22Rv1 (cell line): ENCODE data around the gene ANO7.

Experiments used
- H3K27ac ChIP-seq: fragments of 450-650 bp; 2 replicates; pipeline ENCODE4 v1.5.1; 2017
- ZFX ChIP-seq: fragments of 450-650 bp; IDR thresholded peaks from 2 replicates; pipeline ENCODE4 v1.6.1; 2017; ENCODE audit warnings: antibody characterized with exemption, borderline replicate concordance
- TF ChIP-seq, protein P1 (sequence below): fragments of 450-650 bp; IDR thresholded peaks from 2 replicates; pipeline ENCODE4 v1.5.1; 2017; ENCODE audit warnings: mild to moderate bottlenecking

ANO7 gene

DNA sequence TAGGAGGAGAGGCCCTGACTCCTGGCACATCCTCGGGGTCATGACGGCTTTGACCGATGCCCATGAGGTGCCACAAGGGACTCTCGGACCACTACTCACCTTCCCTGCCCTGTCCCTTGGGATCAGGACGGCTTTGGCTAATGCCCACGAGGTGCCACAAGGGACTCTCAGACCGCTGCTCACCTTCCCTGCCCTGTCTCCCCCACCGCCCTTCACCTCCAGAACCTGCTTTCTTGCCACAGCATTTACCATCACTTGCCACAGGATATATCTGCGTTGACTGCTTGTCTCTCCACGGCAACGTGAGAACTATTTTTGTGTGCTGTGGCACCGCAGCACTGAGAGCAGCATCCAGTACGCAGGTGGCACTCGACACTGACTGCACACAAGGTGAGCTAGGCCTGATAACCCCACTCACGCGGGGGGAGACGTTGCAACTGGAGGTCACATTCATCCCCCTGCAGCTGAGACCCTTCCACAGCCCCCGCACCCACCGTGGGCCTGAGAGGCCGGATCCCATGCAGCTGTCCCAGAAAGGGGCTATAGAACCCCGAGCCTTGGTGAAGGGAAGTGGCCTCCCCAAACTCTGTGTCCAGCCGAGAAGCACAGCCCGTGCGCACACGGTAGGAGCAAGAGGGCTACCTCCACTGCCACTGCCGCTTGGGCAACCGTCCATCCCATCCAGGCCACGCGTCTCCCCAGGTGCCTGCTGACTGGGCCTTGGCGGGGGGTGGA lies 47.5 kb downstream of the ANO7 start:
- TF ChIP-seq, protein P1, sequence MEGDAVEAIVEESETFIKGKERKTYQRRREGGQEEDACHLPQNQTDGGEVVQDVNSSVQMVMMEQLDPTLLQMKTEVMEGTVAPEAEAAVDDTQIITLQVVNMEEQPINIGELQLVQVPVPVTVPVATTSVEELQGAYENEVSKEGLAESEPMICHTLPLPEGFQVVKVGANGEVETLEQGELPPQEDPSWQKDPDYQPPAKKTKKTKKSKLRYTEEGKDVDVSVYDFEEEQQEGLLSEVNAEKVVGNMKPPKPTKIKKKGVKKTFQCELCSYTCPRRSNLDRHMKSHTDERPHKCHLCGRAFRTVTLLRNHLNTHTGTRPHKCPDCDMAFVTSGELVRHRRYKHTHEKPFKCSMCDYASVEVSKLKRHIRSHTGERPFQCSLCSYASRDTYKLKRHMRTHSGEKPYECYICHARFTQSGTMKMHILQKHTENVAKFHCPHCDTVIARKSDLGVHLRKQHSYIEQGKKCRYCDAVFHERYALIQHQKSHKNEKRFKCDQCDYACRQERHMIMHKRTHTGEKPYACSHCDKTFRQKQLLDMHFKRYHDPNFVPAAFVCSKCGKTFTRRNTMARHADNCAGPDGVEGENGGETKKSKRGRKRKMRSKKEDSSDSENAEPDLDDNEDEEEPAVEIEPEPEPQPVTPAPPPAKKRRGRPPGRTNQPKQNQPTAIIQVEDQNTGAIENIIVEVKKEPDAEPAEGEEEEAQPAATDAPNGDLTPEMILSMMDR: no peak
- no peak for TF ChIP-seq ZFX

DNA sequence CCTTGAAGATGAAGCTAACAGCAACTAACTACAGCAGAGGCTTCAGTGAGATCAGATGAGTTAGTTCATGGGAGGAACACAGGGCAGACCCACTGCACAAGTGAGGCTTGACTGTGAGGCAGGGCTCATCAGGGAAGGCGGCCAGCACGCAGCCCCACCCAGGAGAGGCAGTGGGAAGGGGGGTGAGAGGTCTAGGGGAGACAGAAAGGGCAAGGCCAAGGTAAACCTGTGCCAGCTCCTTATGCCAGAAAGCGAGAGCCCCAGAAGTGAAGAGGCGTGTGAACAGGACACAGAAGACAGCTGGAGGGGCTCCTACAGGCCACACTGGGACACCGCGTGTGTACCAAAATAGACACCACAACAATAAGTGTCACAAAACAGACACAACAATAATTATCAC lies 48.6 kb downstream of the ANO7 start:
- TF ChIP-seq, protein P1: no peak
- no peak for TF ChIP-seq ZFX
- no peak overlapping the region for H3K27ac ChIP-seq

More for the DNA sequence above, 47.5 kb downstream of the ANO7 start:
- H3K27ac ChIP-seq: no peak overlapping the region

DNA sequence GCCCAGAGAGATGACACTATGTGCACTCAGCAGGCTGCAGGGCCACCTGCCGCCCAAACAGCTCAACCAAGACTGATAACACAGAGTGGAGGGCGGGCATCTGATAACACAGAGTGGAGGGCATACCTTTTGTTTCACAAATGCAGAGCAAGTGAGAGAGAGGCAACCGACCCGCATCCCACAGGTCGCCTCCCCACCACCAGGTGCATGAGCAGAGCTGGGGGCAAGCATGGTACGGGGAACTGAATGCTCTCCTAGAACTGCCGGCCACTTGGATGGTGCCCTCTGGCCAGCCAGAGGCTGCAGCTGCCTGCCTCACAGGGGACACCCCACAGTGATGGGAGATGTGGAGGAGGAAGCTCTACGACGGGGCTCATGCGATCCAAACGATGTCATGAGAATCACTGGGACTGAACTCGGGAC lies 49.5 kb downstream of the ANO7 start:
- TF ChIP-seq, protein P1: no peak
- no peak overlapping the region for H3K27ac ChIP-seq

DNA sequence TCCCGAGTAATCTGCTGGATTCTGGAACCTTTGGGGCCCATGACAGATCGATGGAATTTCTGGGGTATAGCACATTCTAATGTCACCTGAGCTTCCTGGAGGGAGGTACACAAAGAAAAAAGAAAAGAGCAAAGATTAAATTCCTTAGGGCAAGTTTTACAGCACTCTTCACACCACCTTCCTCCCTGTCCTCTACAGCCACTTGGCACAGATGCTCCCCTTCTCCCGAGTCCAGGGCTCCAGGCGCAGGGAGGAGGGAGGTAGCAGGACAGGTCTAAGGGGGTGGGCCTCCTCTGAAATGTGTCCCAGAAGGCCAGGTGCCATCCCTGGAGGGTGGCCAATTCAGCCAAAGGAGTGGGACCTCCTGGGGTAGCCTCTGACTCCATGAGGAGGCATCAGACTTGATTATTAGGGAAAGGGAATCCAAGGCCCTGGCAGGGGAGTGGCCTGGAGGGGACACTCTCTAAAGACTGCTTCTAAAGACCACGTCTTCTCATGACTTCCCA lies 50.3 kb downstream of the ANO7 start:
- TF ChIP-seq, protein P1: no peak
- no peak for TF ChIP-seq ZFX
- no peak overlapping the region for H3K27ac ChIP-seq

DNA sequence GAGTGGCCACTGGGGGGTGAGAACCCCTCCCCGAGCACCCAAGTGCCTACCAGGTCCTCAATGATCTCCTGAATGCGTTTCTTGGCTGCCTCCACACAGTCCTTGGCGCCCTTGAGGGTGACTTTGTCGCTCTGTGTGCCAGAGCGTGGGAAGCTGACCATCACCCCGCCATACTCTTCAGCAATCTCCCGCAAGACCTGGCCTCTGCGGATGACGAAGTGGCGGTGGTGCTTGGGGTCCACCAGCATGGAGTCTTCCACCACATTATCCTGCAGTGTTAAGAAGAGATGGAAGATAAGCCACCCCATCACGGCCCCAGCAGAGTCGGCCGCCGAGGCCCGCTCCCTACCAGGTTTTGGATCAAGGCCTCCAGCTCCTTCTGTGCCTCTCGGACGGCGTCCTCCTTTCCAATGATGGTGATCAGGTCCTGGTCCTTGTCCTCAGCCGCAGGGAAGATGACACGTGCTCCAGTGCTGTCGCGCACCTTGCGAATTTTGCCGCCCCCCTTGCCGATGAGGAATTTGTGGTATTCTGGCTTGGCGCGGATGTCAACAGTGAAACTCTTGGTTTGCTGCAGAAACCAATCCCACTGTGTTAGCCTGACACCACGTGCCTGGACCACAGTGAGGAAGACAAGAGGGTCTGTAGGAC lies 51.2 kb downstream of the ANO7 start:
- TF ChIP-seq, protein P1: no peak
- no peak for TF ChIP-seq ZFX
- no peak overlapping the region for H3K27ac ChIP-seq

DNA sequence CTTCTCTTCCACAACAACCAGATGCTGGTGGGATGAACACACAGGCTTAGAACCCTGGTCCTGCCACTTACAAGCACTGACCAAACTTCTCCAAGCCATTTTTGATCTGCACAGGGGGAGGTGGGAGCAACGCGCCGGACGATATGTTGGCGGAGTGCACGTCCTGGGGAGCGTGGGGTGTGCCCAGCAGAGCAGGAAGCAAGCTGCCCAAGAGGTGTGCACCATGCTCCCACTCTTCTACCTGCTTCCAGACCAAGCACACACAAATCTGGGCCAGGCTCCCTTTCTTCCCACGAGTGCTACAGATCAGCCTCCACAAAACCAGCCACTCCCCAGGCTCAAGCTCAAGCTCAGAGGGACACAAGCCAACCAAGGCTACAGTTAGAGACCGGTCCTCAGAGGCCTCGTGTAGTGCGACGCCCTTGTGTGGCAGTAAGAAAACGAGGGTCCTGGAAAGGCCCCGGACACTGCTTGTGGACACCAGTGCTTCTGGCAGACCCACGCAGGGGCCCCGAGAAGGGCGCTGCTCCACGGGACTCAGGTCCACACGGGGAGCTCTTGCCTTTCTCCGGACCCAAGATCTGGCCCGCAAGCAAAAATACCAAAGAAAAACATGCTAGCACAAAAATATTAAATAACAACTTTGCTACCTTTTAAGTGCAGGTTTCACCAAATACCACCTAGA lies 52.0 kb downstream of the ANO7 start:
- TF ChIP-seq ZFX: no peak
- TF ChIP-seq, protein P1: no peak
- H3K27ac ChIP-seq: no peak overlapping the region

DNA sequence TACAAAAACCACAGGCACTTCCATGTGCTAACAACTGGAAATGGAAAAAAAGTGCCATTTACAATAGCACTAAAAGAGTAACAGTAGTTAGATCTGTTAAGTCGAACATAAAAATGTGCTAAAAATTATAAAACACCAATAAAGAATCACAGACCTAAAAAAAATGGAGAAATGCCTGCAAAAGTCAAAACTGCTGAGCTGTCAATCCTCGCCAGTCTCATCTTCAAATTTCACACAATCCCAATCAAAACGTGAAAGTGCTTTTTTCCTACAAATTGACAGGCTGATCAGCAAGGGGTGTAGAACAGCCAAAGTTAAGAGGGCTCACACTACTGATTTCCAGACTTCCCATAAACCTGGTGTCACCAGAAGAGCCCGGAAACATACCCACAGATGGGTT lies 53.2 kb downstream of the ANO7 start:
- TF ChIP-seq, protein P1: no peak
- no peak for TF ChIP-seq ZFX
- H3K27ac ChIP-seq: no peak overlapping the region
